Uterus (tissue), 4 donors: ENCODE measurements around the gene VAMP2. TPM values are rescaled to one million over a fixed set of nuclear protein-coding genes. Genes with fewer than 3 reads are reported as not detected.

Experiments
- DNase-seq, 2 donors: peaks; one replicate each; pipeline ENCODE4 v3.0.0-alpha.2; 2019 to 2020
- H3K27ac ChIP-seq, 2 donors: fragments of 200-600 bp; sonication (generic); 1 replicate in 1 of 2; 2 replicates in 1 of 2; pipeline ENCODE4 v1.5.1; 2016 to 2018
- H3K27me3 ChIP-seq, 2 donors: fragments of 200-600 bp; sonication (generic); one replicate each; pipeline ENCODE4 v1.5.1; 2018 to 2019; ENCODE audit warnings: control low read depth in 1 of 2
- H3K36me3 ChIP-seq, 2 donors: fragments of 200-600 bp; sonication (generic); one replicate each; pipeline ENCODE4 v1.5.1; 2019; ENCODE audit warnings: control low read depth in 1 of 2
- H3K4me1 ChIP-seq, 2 donors: fragments of 200-600 bp; sonication (generic); one replicate each; pipeline ENCODE4 v1.5.1; 2018 to 2019; ENCODE audit warnings: control low read depth in 1 of 2
- H3K4me3 ChIP-seq, 2 donors: fragments of 200-600 bp; sonication (generic); 1 replicate in 1 of 2; 2 replicates in 1 of 2; pipeline ENCODE4 v1.5.1; 2018 to 2019; ENCODE audit warnings: mild to moderate bottlenecking in 1 of 2
- H3K9me3 ChIP-seq, 2 donors: fragments of 200-600 bp; sonication (generic); one replicate each; pipeline ENCODE4 v1.5.1; 2019; ENCODE audit warnings: control low read depth in 1 of 2
- POLR2A ChIP-seq, 2 donors: fragments of 450-650 bp; IDR thresholded peaks; one replicate each; pipeline ENCODE4 v1.6.1; 2016; ENCODE audit warnings: antibody characterized with exemption in 2 of 2, mild to moderate bottlenecking in 1 of 2, moderate library complexity in 1 of 2
- intact Hi-C: fragments of 100-400 bp; cut with DNase I; formaldehyde crosslinking; loops from one replicate; pipeline ENCODE4 v1.15.1; 2023; ENCODE audit warnings: low total_unique reads
- total RNA-seq, 4 donors: library from RNA; depleted of rRNA in 3 of 4; stranded (reverse); fragments of >200 nt in 3 of 4; gene quantifications; one replicate each; pipeline versions ENCODE4 v1.1.0 to v1.2.4, GENCODE V29; 2014 to 2023
- TF ChIP-seq, protein P1 (sequence below), 4 experiments: fragments of 200-600 bp in 2 of 4; fragments of 450-650 bp in 2 of 4; sonication (generic) in 2 of 4; IDR thresholded peaks; one replicate each; pipeline ENCODE4 v1.5.1; 2016 to 2019; ENCODE audit warnings: antibody characterized with exemption in 4 of 4, mild to moderate bottlenecking in 2 of 4, moderate library complexity in 1 of 4
- donor health status: DM: yes; HTN: yes; CAD: no.

Gene VAMP2
- total RNA-seq, 4 donors from 2014 or later = 6.7 to 150 (median 14.1) TPM

DNA sequence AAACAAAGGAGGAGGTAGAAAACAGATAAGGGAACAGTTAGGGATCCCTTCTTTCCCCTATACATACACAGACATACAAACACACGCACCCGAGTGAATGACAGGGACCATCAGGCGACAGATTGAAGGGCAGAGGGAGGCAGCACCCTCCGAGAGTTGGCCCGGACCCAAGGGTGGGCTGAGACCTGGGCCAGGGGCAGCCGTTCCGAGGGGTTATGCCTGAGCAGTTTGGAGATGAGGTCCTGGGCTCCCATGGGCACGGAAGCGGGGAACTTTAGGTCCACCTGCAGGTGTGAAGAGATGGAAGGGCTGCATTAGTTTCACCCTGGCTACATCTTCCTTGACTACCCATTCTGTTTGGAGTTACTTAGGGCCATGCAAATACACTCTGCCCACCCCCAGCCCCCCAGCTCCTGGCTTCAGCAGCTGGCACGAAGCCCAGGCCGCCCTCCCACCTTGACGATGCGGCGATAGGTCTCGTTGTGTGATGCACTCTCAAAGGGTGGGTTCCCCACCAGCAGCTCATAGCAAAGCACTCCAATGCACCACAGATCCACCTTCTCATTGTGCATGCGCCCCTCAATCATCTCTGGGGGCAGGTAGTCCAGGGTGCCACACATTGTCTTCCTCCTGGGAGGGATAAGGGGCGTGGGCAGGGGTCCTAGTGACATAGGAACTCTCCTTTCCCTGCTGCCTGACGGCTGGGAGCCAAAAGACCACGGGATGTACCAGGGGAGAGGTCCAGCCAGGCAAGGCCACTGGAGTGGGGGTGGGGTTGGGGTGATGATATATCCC, 42.2 kb upstream of the VAMP2 start:
- Histone ChIP-seq H3K4me3 (no peak overlapping the region), H3K4me1 (no peaks in the 10 kb centered on the region), H3K9me3 (no peaks in the 10 kb centered on the region), H3K36me3 (no peaks in the 10 kb centered on the region), H3K27me3 (no peaks in the 10 kb centered on the region), H3K27ac (no peak overlapping the region)
- DNase-seq = no peak
- no peak for TF ChIP-seq POLR2A (IDR thresholded peaks at IDR 0.05)
- TF ChIP-seq, protein P1, sequence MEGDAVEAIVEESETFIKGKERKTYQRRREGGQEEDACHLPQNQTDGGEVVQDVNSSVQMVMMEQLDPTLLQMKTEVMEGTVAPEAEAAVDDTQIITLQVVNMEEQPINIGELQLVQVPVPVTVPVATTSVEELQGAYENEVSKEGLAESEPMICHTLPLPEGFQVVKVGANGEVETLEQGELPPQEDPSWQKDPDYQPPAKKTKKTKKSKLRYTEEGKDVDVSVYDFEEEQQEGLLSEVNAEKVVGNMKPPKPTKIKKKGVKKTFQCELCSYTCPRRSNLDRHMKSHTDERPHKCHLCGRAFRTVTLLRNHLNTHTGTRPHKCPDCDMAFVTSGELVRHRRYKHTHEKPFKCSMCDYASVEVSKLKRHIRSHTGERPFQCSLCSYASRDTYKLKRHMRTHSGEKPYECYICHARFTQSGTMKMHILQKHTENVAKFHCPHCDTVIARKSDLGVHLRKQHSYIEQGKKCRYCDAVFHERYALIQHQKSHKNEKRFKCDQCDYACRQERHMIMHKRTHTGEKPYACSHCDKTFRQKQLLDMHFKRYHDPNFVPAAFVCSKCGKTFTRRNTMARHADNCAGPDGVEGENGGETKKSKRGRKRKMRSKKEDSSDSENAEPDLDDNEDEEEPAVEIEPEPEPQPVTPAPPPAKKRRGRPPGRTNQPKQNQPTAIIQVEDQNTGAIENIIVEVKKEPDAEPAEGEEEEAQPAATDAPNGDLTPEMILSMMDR (IDR thresholded peaks at IDR 0.05) = no peak
- intact Hi-C loops = no loop called here

DNA sequence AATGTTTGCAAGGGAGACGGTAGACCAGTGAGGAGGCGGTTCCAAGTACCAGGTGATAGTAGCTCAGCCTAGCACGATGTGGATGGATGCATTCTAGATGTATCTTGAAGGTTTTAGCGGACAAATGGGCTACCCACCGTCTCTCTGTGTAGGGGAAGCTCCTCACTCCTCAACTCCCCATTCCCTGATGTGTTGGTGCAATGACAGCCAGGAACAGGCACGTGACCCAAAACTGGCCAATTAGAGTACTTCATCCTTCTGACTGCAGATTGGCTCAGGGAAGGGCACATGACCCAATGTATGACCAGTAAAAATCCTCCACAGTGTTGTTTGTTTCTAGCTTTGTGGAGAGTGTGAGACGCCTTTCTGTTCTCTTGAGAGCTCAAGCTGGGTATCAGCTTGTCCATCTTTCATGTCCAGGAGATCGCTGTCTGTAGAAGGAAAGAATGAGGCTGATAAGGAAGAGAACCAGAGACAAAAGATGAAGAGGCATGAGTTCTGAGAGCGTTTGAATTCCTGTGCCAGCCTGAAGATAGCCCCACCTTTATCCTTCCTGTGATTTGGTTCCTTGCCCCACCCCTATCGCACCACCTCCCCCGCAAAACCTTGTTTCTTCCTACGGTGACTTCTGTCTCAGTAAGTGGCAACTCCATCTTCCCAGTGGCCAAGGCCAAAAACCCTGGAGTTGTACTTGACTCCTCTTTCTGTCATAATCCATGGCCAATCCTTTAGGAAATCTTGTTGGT, 29.5 kb upstream of the VAMP2 start:
- peak; percentile 80 to 94 for DNase-seq
- peak overlapping the region; percentile 20 to 29 for H3K4me3 ChIP-seq
- intact Hi-C loops = no loop called here

DNA sequence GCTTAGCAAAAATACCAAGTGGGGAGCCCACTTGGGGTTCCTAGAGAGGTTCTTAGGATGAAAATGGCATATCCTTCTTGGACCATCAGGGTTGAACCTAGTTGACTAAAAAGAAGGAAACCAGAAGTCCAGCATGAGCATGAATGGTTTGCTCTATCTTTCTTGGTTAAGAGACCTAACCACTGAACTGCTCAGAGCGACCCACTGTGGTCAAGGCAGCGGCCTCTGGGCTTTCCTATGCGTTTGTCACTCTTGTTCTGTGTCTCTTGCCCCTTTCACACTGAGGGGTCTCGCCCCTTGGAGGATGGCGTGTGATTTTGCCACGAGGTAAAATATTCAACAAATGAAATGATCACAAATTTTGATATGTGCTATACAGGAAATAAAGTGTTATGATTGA, 27.8 kb upstream of the VAMP2 start:
- peaks cover 8 to 13% of the 10 kb centered on the region in 2 donors for H3K4me1 ChIP-seq
- no peak for DNase-seq
- no peaks in the 10 kb centered on the region for H3K36me3 ChIP-seq
- TF ChIP-seq POLR2A (IDR thresholded peaks at IDR 0.05) = no peak
- TF ChIP-seq, protein P1 (IDR thresholded peaks at IDR 0.05) = no peak
- H3K4me3 ChIP-seq = peak overlapping the region in 1 of 2 donors; percentile 24
- intact Hi-C loops = no loop called here
- H3K27me3 ChIP-seq = no peaks in the 10 kb centered on the region
- H3K9me3 ChIP-seq = no peaks in the 10 kb centered on the region
- H3K27ac ChIP-seq = peak overlapping the region; percentile 73 to 97

More for the DNA sequence above, 29.5 kb upstream of the VAMP2 start:
- peak; percentile 84 to 90 for TF ChIP-seq POLR2A (IDR thresholded peaks at IDR 0.05)
- TF ChIP-seq, protein P1 (IDR thresholded peaks at IDR 0.05) = no peak
- Histone ChIP-seq H3K4me1 (peaks cover 8 to 13% of the 10 kb centered on the region in 2 donors), H3K36me3 (no peaks in the 10 kb centered on the region), H3K27ac (peak overlapping the region; percentile 86 to 91), H3K9me3 (no peaks in the 10 kb centered on the region), H3K27me3 (no peaks in the 10 kb centered on the region)

GRCh38 chr17:8189711-8190477, 27.1 kb upstream of the VAMP2 start, which contains the start of gene BORCS6:
Gene BORCS6, minus strand, starts transcription at chr17:8190180. Its CDS starts 40 bp downstream, at chr17:8190140.
- peaks cover 8 to 13% of the 10 kb centered on the region in 2 donors for H3K4me1 ChIP-seq
- H3K27me3 ChIP-seq = no peaks in the 10 kb centered on the region
- peak; percentile 95 to 98 for DNase-seq
- no peaks in the 10 kb centered on the region for H3K36me3 ChIP-seq
- peak within 1 kb of the TSS; percentile 68 to 81 for H3K4me3 ChIP-seq
- TF ChIP-seq POLR2A (IDR thresholded peaks at IDR 0.05) = peak; percentile 85 to 89
- TF ChIP-seq, protein P1 (IDR thresholded peaks at IDR 0.05) = peak in 2 of 4 experiments; percentile 22 to 23
- no peaks in the 10 kb centered on the region for H3K9me3 ChIP-seq
- intact Hi-C loops = loop anchor here (5.0 to 10.0 kb wide), 2 partner anchors 32 to 65 kb away; partner anchors contain the start of gene HES7
- peak within 1 kb of the TSS; percentile 97 to 99 for H3K27ac ChIP-seq
